ENCODE data around the gene STMN3. TPM values are rescaled to one million over a fixed set of nuclear protein-coding genes. Genes with fewer than 3 reads are reported as not detected.

The STMN3 gene
- total RNA-seq, 4 donors from 2014 or later = 2.4 to 6.4 (median 4.7) TPM

GRCh38 chr20:63694584-63695423 is 41.6 kb upstream of the STMN3 start:
- TF ChIP-seq, protein P1, sequence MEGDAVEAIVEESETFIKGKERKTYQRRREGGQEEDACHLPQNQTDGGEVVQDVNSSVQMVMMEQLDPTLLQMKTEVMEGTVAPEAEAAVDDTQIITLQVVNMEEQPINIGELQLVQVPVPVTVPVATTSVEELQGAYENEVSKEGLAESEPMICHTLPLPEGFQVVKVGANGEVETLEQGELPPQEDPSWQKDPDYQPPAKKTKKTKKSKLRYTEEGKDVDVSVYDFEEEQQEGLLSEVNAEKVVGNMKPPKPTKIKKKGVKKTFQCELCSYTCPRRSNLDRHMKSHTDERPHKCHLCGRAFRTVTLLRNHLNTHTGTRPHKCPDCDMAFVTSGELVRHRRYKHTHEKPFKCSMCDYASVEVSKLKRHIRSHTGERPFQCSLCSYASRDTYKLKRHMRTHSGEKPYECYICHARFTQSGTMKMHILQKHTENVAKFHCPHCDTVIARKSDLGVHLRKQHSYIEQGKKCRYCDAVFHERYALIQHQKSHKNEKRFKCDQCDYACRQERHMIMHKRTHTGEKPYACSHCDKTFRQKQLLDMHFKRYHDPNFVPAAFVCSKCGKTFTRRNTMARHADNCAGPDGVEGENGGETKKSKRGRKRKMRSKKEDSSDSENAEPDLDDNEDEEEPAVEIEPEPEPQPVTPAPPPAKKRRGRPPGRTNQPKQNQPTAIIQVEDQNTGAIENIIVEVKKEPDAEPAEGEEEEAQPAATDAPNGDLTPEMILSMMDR (IDR thresholded peaks at IDR 0.05; ENCODE audit: low read depth) = no peak

DNA sequence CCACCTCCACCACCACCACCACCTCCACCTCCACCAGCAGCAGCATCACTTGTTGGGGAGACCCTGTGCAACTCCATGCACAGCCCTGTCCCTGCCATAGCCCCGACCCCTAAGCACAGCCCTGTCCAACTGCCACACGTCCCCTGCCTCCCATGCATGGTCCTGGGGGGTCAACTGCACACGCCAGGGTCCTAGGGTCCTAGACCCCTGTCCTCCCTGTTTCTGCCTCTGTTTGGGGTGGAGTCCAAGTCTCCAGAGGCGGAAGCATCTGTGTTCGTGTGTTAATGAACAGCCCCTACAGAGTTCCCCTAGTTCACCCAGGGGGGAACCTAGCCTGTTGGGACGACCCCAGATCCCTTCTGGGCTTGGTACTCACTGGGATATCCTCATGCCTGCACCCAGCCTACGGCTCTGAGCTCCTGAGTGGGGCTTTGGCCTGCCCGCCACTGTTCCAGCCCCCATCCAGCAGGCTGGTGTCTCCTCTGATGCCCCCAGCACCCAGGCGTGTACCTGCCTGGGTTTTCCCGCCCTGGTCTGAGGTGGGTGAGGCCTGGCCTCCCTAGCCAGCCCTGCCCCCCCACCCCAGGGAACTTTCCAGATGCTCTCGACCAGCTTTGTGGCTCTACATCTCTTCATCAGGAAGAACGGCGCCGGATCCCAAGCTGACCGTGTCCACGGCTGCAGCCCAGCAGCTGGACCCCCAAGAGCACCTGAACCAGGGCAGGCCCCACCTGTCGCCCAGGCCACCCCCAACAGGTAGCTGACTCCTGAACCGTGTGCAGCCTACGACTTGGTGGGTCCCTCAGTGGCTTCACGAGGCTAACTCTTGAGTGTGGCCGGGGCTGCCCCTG is 40.7 kb upstream of the STMN3 start:
- TF ChIP-seq, protein P1 (IDR thresholded peaks at IDR 0.05; ENCODE audit: low read depth) = no peak

DNA sequence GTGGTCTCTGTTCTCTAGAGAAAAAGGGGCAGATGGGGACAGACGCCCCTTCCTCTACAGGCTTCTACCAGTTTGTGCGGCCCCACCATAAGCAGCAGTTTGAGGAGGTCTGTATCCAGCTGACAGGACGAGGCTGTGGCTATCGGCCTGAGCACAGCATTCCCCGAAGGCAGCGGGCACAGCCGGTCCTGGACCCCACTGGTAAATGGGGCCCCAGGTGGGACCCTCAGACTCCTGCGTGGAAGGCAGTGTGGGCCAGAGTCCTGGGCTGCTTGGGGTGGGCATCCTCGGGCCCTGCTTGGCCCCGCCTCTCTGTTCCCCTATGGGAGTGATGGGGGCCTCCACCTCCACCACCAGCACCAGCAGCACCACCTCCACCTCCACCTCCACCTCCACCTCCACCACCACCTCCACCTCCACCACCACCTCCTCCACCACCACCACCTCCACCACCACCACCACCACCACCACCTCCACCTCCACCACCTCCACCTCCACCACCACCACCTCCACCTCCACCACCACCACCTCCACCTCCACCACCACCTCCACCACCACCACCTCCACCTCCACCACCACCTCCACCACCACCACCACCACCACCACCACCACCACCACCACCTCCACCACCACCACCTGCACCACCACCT is 40.0 kb upstream of the STMN3 start:
- TF ChIP-seq, protein P1 (IDR thresholded peaks at IDR 0.05; ENCODE audit: low read depth) = no peak

- TF ChIP-seq, protein P1 (IDR thresholded peaks at IDR 0.05; ENCODE audit: low read depth) = no peak
Observed at GRCh38 chr20:63692436-63693082, 39.3 kb upstream of the STMN3 start.

DNA sequence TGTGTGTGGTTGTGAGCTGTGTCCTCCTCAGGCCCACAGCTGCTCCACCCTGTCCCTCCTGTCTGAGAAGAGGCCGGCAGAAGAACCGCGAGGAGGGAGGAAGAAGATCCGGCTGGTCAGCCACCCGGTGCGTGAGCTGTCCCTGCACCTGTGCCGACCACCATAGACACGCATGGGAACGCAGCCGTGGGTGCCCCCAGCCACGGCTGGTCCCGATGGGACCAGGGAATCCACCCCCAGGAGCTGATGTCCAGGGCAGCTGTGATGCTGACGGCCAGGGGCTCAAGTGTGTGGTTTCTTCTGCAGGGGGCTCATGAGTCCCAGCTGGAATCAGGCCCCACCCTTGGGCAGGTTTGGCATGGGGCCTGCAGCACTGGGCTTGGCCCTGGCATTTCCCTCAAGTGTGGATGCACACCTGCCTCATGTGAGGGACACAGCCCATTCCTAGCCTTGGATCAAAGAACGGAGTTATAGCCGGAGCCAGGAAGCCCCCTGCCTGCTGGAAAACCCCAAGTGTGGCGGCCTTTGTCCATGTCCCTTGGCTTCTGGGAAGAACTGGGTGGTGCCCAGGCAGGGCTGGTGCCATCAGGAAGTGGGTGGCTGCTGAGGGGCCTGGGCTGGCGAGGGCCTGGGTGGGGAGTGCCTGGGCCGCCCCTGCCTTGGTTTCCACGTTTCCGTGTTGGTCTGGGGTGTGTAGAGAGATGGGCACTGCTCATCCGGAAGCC is 38.6 kb upstream of the STMN3 start:
- TF ChIP-seq, protein P1 (IDR thresholded peaks at IDR 0.05; ENCODE audit: low read depth) = no peak

DNA sequence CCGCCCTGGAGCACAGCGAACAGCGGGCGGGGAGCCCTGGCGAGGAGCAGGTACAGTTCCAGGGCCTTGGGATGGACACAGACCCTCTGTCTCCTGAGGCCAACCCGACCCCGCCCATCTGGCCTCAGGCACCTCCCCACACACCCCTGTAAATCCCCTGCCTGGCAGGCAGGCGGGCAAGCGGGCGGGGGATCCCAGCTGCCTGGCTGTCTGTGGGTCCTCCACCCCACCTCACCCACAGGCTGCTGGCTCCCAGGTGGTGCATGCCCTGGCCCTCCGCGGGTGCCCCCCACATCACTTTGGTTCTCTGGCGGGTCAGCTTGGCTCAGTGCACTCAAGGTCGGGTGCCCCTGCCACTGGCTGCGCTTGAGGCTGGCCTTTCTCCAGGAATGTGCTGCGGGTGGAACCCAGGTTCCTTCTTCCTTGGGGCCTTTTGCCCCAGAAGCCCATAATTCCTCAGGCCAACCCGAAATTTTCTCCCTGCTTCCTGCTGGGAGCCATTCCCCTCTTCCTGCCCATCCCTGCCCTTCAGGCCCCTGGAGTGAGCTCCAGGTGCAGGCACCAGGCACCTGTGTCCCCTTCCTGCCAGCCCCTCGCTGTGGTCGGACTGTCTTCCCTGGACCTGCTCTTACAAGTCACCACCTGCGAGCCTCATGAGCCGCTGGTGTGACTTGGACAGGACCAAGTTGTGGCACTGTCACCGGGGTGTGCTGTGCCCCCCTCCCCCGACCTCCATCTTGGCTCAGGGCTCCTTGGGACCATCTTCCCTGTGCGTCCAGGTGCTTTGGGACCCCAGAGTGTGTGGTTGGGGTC is 37.9 kb upstream of the STMN3 start:
- TF ChIP-seq, protein P1 (IDR thresholded peaks at IDR 0.05; ENCODE audit: low read depth) = no peak
